Mucosa of stomach (tissue), 1 donor: ENCODE data around the gene CCN2.
"Not testable (repeated sequence)": the region's sequence is repeated elsewhere in the genome, so short reads cannot be mapped to it uniquely, and the experiment has no call there.

Experiments
- H3K27me3 ChIP-seq: one replicate; pipeline ENCODE4 v1.7.0; 2013; ENCODE audit warnings: mild to moderate bottlenecking, low read length; ENCODE audit not compliant: control insufficient read depth, insufficient read depth
- H3K36me3 ChIP-seq: one replicate; pipeline ENCODE4 v1.7.0; 2013; ENCODE audit warnings: low read length; ENCODE audit not compliant: control insufficient read depth, insufficient read depth
- H3K4me1 ChIP-seq: one replicate; pipeline ENCODE4 v1.7.0; 2013; ENCODE audit warnings: mild to moderate bottlenecking, low read length; ENCODE audit not compliant: control insufficient read depth, insufficient read depth
- H3K4me3 ChIP-seq: one replicate; pipeline ENCODE4 v1.7.0; 2013; ENCODE audit warnings: low read length
- H3K9ac ChIP-seq: one replicate; pipeline ENCODE4 v1.7.0; 2013; ENCODE audit warnings: mild to moderate bottlenecking, low read length, moderate library complexity
- H3K9me3 ChIP-seq: one replicate; pipeline ENCODE4 v1.7.0; 2013; ENCODE audit warnings: mild to moderate bottlenecking, low read length, moderate library complexity; ENCODE audit not compliant: control insufficient read depth
- donor health status: Pancreatic carcinoma.

Gene CCN2

GRCh38 chr6:131911951-131912350 is 39.2 kb downstream of the CCN2 start:
- no peak overlapping the region for H3K4me3 ChIP-seq
- no peak overlapping the region for H3K9ac ChIP-seq
- H3K27me3 ChIP-seq, result no peaks in the 10 kb centered on the region
- no peaks in the 10 kb centered on the region for H3K4me1 ChIP-seq
- no peaks in the 10 kb centered on the region for H3K36me3 ChIP-seq
- H3K9me3 ChIP-seq, result no peaks in the 10 kb centered on the region

DNA sequence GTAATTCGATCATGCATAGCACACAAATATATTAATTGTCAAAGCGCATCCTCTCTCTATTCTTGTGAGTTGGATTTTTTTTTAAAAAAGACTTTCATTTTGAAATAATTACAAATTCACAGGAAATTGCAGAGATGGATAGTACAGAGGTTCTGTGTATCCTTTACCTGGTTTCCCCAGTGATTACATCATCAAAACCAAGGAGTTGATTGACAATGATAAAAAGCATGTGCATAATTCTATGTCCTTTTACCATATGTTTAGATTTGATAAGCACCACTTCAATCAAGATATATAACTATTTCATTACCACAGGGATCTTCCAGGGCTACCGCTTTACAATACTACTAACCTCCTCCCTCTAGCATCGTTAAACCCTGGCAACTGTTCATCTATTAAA is 40.2 kb downstream of the CCN2 start:
- Histone ChIP-seq H3K4me1 (no peaks in the 10 kb centered on the region), H3K27me3 (no peaks in the 10 kb centered on the region), H3K9me3 (no peaks in the 10 kb centered on the region), H3K4me3 (no peak overlapping the region), H3K36me3 (no peaks in the 10 kb centered on the region), H3K9ac (no peak overlapping the region)

- Histone ChIP-seq H3K9ac (no peak overlapping the region), H3K27me3 (no peaks in the 10 kb centered on the region), H3K4me1 (no peaks in the 10 kb centered on the region), H3K4me3 (no peak overlapping the region), H3K36me3 (no peaks in the 10 kb centered on the region), H3K9me3 (no peaks in the 10 kb centered on the region)
Observed at GRCh38 chr6:131910219-131910589, 41.0 kb downstream of the CCN2 start.

DNA sequence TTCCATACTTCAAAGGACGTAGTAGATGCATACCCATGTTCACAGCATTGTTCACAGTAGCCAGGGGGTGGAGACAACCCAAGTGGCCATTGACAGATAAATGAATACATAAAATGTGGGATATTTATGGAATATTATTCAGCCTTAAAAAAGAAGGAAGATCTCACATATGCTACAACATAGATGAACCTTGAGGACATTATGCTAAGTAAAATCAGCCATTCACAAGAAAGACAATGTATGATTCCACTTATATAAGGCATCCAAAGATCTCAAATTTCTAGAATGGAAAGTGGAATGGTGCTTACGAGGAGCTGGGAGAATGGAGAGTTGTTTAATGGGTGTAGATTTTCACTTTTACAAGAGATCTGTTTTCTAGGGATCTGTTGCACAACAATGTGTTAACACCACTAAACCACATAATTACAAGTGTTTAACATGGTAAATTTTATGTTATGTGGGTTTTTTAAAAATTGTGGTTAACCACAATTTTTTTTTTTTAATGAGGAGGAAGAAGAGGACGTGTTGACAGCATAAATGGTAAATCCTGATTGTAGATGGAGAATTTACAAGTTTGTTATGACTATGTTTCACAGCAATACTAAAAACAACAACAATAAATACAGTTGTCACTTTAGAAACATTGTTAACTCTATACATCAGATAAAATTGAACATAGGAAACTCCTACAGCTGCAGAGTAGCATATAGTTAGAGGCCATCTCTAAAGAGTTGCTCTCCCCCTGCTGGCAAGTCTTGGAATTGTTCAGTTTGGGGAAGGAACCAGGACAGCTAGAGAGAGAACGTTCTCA is 41.6 kb downstream of the CCN2 start:
- no peaks in the 10 kb centered on the region for H3K36me3 ChIP-seq
- H3K9ac ChIP-seq, result no peak overlapping the region
- no peaks in the 10 kb centered on the region for H3K4me1 ChIP-seq
- H3K27me3 ChIP-seq, result no peaks in the 10 kb centered on the region
- no peak overlapping the region for H3K4me3 ChIP-seq
- H3K9me3 ChIP-seq, result no peaks in the 10 kb centered on the region

DNA sequence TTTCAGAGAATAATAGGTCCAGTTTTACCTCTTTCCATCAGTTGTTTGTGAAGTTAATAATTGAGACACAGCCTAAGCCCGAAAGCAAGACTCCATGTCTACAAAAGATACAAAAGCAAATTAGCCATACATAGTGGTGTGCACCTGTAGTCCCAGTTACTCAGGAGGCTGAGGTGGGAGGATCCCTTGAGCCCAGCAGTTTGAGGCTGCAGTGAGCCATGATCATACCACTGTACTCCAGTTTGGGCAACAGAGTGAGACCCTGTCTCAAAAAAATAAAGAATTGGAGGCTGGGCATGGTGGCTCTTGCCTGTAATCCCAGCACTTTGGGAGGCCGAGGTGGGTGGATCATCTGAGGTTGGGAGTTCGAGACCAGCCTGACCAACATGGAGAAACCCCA is 42.4 kb downstream of the CCN2 start:
- not testable (repeated sequence) for H3K36me3 ChIP-seq

GRCh38 chr6:131903734-131904133 is 47.4 kb downstream of the CCN2 start:
- not testable (repeated sequence) for H3K4me3 ChIP-seq, H3K36me3 ChIP-seq, H3K4me1 ChIP-seq, H3K9me3 ChIP-seq, H3K27me3 ChIP-seq, H3K9ac ChIP-seq

More for the DNA sequence above, 42.4 kb downstream of the CCN2 start:
- H3K9me3 ChIP-seq, H3K4me1 ChIP-seq, H3K4me3 ChIP-seq, H3K27me3 ChIP-seq, H3K9ac ChIP-seq: not testable (repeated sequence)

- H3K4me3 ChIP-seq, result not testable (repeated sequence)
Observed at GRCh38 chr6:131901326-131901873, 49.8 kb downstream of the CCN2 start.

GRCh38 chr6:131900231-131900630 is 50.9 kb downstream of the CCN2 start:
- Histone ChIP-seq H3K4me3 (no peak overlapping the region), H3K27me3 (no peaks in the 10 kb centered on the region), H3K4me1 (peaks cover 5% of the 10 kb centered on the region), H3K9ac (no peak overlapping the region), H3K9me3 (no peaks in the 10 kb centered on the region), H3K36me3 (no peaks in the 10 kb centered on the region)

More at GRCh38 chr6:131901326-131901873, 49.8 kb downstream of the CCN2 start:
- H3K9me3 ChIP-seq, H3K36me3 ChIP-seq, H3K27me3 ChIP-seq, H3K4me1 ChIP-seq, H3K9ac ChIP-seq: not testable (repeated sequence)

- H3K36me3 ChIP-seq, result no peaks in the 10 kb centered on the region
- peaks cover 15% of the 10 kb centered on the region for H3K4me1 ChIP-seq
- no peaks in the 10 kb centered on the region for H3K27me3 ChIP-seq
- H3K9ac ChIP-seq, result no peak overlapping the region
- H3K9me3 ChIP-seq, result no peaks in the 10 kb centered on the region
- no peak overlapping the region for H3K4me3 ChIP-seq
Observed at GRCh38 chr6:131898718-131899117, 52.5 kb downstream of the CCN2 start.
